Measurements from ENCODE around the gene HOXD9.

HOXD9 gene

DNA sequence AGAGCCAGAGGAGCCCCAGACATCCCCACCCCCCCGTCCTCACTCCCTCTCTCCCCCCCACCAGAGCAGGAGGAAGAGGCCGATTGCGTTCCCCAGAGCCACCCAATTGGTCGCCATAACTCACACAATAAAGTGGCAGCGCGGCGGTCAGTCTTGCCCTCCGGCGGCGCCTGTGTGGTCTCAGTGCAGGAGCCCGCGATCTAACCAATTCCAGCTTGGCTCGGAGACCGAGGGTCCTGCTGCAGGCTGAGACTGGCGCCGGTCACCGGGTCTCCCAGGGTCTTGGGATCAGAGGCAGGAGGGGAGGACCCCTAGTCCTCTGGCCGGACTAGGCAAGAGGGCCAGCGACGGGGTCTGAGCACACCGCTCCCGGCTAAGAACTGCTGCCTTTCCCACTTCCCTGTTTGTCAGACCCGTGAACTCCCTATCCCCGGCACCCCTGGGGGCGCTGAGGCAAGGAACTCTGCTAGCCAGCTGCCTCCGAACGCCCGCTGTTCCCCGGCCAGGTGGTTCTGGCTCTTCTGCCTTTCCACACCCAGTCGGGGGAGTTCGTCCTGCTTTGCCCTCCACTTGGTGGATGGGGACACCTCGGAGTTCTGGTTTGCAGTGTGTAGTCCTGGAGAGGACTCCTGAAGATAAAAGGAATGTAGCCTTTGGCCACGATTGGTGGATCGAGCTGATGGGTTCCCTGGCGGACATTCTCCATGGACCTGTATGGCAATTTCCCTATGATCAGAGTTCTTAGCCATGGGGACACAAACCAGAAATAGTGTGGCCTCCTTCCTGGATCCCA lies 24.0 kb upstream of the HOXD9 start:
- no peak for DNase-seq (ENCODE audit: low read depth in 2 of 2)

DNA sequence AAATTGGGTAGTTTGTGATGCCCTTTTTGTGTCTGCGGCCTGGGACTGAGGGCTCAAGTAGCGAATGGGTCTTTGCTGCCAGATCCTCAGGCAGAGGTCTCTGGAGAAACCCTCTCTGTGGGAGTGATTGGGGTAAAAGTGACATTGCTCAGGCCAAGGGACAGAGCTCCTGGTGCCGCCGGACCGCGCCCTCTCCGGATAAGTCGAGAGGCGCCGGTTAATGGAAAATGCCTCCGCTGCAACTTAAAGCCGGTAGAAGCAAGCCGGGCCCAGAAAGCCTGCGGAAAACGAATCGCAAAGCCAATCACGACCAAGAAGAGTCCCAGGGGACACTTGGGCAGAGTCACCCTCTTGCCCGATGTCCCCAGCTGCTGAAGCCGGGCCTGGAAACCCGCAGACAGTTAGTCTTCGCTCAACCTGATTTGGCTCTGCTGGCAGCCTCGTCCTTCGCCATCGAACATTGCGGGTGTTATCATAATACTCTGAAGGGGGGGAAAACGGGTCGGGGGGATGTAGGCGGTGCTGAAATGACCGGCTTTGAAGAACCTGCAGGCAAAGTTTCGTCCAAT lies 23.3 kb upstream of the HOXD9 start:
- no peak for DNase-seq (ENCODE audit: low read depth in 2 of 2)

DNA sequence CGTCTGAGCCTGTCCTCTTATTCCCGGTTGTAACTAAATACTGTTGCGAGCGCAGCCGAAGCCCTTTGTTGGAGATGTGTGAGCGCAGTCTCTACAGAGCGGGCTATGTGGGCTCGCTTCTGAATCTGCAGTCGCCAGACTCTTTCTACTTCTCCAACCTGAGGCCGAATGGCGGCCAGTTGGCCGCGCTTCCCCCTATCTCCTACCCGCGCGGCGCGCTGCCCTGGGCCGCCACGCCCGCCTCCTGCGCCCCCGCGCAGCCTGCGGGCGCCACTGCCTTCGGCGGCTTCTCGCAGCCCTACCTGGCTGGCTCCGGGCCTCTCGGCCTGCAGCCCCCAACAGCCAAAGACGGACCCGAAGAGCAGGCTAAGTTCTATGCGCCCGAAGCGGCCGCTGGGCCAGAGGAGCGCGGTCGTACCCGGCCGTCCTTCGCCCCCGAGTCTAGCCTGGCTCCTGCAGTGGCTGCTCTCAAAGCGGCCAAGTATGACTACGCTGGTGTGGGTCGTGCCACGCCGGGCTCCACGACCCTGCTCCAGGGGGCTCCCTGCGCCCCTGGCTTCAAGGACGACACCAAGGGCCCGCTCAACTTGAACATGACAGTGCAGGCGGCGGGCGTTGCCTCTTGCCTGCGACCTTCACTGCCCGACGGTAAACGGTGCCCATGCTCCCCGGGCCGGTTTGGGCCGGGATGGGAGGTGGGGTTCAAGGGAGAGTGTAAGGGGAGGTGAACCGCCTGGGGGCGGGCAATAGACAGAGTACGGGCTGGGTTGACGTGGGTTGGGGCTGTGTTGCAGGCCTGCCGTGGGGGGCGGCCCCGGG lies 22.6 kb upstream of the HOXD9 start, which contains the start of gene HOXD12:
HOXD12 (plus strand) TSS at position 68 of the 819 bp plus-strand sequence; CDS start at position 75, 7 bp downstream.
- no peak for DNase-seq (ENCODE audit: low read depth in 2 of 2)

DNA sequence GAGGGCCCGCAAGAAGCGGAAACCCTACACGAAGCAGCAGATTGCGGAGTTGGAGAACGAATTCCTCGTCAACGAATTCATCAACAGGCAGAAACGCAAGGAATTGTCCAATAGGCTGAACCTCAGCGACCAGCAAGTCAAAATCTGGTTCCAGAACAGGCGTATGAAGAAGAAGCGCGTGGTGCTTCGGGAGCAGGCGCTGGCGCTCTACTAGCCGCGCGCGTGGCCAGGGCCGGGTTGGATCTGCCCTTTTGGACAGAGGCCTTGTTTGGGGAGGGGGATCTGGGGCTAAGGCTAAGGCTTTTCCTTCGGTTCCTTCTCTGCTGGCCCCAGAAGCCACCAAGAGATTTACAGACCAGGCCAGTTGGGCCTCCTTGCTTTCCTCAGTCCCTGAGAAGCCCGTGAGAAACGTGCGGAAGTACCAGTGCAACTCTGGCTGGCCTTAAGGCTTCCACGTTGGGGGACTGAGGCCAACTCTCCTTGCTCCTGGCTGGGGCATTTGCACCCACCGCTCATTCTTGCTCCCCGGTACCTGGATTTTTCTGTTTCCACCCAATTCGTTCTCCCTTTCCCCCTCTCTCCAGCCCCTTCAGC lies 21.9 kb upstream of the HOXD9 start:
- no peak for DNase-seq (ENCODE audit: low read depth in 2 of 2)

DNA sequence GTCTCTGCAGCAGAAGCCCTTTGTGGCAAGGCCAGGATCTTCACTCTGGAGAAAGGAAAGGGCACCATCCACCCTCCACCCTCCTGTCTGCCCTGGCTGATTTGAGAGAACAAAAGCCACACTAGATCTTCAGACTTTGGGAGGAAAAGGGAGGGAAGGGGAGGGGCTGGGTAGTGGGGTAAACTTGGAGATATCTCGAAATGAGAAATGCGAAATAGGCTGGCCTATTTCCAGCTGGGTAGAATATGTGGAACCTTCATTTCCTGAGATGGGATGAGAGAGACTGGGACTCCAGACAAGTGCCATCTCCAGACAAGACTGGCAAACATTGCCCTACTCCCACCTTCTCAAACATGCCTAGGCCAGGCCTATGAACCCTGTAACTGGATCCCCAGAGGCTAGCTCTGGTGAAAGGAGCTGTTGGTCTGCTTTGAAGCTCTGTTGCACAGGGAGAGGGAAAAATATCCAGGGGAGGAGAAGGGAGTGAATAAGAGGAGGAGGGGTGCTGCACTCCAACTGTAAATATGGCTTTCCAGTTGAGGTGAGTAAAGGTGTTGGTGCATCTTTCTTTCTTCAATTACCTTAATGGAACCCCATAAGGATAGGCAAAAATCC lies 21.2 kb upstream of the HOXD9 start:
- DNase-seq (ENCODE audit: low read depth in 2 of 2), result no peak

DNA sequence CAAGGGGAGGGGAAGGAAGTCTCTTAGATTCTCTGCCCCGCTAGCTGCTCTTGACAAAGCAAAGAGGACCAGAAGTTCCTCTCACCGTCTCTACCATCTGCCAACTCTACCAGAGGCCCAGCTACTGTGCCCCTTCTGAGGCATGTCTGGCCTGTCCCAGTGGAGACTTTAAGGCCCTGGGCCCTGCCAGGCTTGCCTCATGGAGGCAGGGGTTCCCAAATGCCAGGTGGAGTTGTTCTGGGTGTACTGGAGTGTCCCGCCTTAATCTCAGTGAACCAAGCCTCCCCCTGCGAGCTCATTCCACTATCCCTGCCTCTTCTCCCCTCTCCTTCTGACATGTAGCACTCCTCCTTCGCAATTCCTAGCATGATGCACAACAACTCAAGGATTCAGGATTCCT lies 20.7 kb upstream of the HOXD9 start:
- no peak for DNase-seq (ENCODE audit: low read depth in 2 of 2)

DNA sequence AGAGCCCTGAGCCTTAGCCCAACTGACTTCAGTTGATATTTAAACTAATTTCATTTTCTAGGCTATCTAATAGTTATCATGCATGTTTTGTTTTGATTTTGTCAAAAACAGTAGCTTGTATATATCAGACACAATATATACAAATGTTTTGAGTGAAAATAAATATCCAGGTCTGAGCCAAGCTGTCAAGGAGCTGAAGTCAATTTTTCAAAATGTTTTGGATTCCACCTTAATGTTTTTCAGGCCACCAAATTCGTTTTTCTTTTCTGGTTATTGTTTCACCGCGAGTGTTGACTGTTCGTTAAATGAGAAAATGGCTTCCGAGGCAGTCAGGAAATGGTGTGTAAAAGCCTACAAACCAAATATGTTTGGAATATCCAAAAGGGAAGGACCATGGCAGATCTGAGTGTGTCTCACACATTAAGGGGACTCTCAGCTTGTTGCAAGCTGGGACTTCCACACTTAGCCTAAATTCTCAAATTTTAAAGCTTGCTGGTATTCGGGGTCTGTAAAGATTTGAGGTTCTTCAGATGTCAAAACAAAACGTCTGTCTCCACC lies 20.1 kb upstream of the HOXD9 start:
- DNase-seq (ENCODE audit: low read depth in 2 of 2), result no peak

DNA sequence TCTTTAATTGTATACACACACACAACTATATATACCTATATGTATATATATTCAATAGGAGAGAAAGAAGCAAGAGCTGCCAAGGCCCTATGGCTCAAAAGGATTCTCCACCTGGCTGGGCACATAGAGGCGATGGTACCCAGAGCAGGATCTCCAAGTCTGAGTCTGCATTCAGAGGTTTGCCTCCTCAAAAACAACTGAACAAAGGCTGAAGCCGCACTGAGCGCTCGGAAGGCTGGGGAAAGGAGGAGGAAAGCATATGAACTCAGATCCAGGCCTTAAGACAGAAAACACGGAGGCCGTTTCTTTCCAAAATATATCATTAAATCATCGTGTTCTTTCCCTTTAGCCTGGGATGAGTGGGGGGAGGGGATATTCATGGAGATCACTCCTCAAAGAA lies 19.3 kb upstream of the HOXD9 start:
- no peak for DNase-seq (ENCODE audit: low read depth in 2 of 2)

DNA sequence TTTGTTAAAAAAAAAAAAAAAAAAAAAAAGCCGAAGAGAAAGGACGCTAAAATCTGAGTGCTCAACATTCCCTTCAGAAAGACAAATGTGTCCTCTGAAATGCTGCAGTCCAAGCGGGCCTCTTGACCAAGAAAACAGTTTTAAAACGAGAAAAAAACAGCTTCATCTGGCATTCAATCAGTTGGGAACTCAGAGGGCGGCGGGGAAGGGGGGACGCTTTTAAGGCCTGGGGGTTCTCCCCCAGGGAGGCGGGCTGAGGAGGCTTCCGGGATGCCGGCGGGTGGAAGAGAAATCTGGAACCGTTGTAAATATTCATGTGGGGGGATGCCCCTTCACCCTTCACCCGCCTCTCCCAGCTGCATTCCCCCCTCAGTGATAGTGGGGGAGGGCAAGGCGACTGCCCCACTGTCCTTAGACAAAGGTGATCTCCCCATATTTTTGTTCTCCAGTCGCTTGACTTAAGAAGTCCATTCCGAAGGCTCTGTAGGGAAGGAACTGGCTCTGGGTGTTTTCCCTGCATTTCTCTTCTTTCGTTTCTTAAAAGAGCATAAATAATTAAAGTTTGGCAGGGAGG lies 18.7 kb upstream of the HOXD9 start:
- DNase-seq (ENCODE audit: low read depth in 2 of 2), result no peak

DNA sequence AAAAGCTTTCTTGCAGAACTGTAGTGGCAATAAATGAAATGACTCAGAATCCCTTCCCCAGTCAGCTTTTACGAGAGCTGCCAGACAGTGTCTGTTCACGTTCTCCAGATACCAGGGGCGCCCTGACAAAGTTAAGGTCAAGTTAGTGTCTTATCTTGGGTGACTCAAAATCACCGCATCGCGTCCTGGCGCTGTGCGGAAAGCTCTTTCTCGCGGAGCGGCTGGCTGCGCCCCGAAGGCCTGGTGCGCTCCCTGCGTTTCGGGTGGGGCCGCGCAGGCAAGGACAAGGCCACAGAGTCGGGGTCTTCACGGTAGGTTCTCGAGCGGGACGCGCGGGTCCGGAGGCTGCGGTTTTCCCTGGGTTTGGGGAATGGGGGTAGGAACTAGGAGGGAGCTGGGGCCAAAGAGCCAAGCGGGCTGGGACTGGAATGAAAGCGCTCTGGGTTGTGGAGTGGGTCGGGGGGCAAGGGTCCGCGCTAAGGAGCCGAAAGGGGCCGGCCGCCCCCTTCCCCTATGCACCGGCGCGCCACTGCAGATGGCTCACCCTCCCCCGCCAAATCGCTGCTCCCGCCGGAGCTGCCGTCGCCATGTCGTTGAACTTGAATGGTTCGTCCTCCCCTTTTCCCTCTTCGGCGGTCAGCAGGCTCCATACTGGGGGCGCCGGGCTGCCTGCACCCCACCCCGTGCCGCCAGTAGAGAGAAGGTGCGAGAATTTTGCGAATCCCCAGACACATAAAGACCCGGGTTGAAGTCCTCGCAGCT lies 18.0 kb upstream of the HOXD9 start:
- no peak for DNase-seq (ENCODE audit: low read depth in 2 of 2)

DNA sequence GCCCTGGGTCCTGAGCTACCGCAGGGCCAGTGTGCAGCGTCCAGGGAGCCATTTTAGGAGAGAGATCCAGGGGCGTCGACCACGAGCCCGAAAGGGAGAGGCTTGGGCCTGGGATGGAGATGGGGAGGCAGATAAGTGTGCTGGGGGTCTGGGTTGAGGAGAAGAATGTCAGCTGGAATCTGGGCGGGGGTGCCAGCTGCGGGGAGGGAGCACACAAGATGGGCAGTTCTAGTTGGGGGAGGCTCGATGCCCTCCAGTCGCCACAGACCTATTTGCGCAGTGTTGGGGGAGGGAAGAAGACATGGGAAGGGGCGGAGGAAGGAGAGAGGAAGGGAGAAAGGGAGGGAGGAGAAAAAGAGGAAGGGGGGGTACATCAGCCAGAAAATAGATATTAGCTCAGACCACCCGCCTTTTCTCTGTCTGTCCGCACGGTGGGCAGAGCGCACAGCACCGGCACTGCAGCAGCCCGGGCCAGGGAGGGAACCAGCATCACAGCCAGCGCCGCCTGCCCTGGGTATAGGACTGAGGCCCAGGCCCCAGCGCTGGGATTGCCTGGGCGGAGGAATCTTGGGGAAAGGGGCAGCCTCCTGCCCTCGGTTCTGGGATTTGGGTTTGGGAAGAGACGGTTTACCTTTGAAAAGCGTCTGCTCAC lies 17.3 kb upstream of the HOXD9 start:
- no peak for DNase-seq (ENCODE audit: low read depth in 2 of 2)

DNA sequence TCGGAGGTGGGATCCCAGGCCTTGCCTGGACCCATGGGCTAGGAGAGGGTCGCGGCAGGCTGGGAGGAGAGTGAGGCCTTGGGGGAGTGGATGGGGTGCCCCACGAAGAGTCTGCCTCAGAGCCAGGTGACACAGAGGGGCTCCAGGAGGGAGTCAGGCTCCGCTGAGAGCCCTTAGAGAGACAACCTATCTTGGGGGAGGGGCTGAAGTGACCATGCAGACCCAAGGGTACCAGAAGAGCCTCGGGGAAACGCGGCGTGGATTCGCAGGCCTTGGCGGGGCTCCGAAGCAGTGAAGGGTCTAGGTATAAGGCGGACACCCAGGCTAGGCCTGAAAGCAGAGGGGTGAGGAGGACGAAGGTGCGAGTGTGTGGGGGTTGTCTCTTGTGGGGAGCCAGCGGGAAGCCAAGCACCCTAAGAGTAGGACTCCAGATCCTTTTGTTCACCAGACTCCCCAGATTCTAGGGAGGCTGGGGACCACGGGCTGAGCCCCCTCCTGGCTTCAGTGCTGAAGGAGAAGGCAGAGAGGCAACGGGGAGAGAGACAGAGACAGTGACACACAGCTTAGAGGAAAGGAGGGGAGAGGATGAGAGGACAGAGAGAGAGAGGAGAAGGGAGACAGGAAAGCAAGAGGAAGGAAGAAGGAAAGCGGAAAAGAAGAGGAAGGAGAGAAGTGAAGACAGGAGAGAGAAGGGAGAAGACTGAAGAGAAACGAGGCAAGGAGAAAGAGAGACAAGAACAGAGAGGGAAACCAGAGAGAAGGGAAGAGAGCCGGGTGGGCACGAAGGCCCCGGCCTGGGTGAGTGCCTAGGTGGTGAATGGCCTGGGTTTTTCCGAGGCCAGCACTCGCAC lies 16.6 kb upstream of the HOXD9 start:
- no peak for DNase-seq (ENCODE audit: low read depth in 2 of 2)

DNA sequence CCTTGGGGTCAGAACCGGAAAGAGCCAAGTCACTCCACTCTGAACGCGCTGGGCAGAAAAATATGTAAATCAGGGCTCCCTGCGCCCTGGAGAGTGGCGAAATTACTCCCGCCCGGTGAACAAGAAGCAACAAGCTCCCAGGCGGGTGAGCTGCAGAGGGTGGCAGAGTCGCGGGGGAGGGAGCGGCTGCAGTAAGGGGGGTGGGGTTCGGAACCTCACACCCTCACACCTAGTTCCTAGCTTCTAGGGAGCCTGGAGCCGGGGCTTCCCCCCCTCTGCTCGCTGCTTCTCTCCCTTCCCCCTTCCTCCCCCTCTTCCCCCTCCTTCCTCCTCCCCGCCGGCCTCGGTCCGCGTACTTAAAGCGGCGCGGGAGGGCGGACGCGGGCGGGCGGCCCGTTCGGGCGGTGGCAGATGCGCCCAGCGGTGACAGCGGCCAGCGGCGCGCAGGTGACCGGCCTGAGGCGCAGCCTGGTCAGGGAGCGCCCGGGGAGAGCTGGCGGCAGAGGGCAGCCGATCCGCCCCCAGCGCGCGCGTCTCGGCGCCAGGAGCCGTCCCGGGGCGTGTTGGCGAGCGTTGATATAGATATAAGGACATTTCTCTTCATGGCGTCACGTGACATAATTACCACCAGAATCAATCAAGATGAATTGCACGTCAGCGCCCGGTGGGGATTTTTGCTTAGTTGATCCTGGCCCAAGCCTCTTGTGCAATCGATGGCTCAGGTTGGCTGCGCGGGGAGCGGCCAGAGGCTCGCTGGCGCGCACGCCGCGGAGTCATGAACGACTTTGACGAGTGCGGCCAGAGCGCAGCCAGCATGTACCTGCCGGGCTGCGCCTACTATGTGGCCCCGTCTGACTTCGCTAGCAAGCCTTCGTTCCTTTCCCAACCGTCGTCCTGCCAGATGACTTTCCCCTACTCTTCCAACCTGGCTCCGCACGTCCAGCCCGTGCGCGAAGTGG lies 15.7 kb upstream of the HOXD9 start, which contains the start of gene HOXD11:
HOXD11 (plus strand) TSS at position 700 of the 959 bp plus-strand sequence; CDS start at position 776, 76 bp downstream.
- no peak for DNase-seq (ENCODE audit: low read depth in 2 of 2)

DNA sequence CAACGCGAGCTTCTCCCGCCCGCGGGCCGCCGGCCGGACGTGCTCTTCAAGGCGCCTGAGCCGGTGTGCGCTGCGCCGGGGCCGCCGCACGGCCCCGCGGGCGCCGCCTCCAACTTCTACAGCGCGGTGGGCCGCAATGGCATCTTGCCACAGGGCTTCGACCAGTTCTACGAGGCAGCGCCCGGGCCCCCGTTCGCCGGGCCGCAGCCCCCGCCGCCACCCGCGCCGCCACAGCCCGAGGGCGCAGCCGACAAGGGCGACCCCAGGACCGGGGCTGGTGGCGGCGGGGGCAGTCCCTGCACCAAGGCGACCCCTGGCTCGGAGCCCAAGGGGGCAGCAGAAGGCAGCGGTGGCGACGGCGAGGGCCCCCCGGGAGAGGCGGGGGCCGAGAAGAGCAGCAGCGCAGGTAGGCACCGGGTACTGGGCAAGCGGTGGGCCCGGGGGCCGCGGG lies 14.8 kb upstream of the HOXD9 start:
- DNase-seq (ENCODE audit: low read depth in 2 of 2), result no peak

DNA sequence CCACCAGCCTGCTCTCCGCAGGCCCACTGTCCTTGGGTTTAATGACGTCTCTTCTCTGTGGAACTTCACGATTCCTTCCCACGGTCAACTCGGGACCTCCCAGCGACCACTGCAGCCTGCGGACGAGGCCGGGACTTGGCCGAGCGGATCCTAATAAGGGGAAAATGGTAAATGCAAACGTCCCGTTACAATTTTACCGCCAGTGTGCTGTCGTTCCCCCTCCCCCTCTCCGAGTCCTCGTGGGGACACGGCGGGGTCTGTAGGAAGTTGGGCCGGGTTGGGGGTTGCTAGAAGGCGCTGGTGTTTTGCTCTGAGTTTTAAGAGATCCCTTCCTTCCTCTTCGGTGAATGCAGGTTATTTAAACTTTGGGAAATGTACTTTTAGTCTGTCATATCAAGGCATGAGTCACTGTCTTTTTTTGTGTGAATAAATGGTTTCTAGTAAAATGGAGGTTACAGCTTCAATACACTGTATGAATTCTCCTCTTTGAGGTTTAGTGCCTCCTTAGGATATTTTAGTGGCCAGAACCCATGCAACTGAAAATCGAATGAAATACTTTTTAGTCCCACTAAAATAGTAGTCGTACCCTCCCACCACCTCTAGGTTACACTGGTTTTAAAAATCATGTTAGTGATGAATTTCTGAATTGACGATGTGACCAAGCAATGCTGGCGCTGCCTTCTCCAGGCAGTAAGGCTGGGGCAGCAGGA lies 13.2 kb upstream of the HOXD9 start:
- DNase-seq (ENCODE audit: low read depth in 2 of 2), result no peak

DNA sequence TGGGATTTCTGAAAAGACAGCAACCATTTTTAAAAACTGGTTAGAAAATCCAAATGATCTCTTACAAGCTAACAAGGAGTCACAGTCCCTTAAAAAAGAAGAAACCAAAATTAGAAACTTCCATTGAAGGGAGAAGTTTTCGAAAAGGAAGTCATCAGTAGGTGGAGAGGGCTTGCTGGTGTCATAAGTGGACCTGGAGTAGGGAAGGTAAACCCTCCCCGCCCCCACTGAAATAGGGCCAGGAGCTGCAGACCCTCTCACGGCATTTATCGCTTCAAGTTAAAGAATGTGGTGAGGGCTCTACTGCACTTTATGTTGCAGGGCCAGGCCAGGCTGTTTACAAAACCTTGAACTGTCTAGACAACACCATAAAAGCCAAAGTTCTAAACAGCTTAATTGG lies 12.6 kb upstream of the HOXD9 start:
- no peak for DNase-seq (ENCODE audit: low read depth in 2 of 2)
